GM12864 (cell line): Measurements from ENCODE around the gene LAMC1.

Experiments used
- DNase-seq: peaks from one replicate; pipeline ENCODE4 v3.0.0-alpha.2; 2011; ENCODE audit warnings: low read depth
- H3K4me3 ChIP-seq: 2 replicates; pipeline ENCODE4 v1.5.1; 2011; ENCODE audit warnings: mild to moderate bottlenecking, low read depth, low read length, control low read depth
- TF ChIP-seq, protein P1 (sequence below): IDR thresholded peaks from 2 replicates; pipeline ENCODE4 v1.5.1; 2011; ENCODE audit warnings: low read depth, mild to moderate bottlenecking, moderate library complexity, low read length, control low read depth, inconsistent platforms; ENCODE audit errors: missing control alignments

LAMC1 gene

DNA sequence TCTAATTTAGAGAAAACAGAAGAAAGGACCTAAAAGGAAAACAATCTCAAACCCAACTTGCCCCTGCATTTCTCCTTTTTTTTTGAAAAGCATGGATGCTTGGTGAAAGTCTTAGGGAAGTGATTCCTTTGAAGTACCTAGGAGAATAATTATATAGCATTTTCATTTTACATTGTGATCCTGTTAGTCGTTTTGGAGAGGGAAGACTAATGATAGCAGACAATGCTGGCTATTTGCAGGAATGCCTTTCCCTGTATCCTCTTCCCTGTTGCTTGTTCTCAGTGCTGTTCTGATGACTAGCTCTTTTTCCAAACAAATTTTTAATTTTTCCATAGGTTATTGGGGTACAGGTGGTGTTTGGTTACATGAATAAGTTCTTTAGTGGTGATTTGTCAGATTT, 53.9 kb downstream of the LAMC1 start:
- TF ChIP-seq, protein P1, sequence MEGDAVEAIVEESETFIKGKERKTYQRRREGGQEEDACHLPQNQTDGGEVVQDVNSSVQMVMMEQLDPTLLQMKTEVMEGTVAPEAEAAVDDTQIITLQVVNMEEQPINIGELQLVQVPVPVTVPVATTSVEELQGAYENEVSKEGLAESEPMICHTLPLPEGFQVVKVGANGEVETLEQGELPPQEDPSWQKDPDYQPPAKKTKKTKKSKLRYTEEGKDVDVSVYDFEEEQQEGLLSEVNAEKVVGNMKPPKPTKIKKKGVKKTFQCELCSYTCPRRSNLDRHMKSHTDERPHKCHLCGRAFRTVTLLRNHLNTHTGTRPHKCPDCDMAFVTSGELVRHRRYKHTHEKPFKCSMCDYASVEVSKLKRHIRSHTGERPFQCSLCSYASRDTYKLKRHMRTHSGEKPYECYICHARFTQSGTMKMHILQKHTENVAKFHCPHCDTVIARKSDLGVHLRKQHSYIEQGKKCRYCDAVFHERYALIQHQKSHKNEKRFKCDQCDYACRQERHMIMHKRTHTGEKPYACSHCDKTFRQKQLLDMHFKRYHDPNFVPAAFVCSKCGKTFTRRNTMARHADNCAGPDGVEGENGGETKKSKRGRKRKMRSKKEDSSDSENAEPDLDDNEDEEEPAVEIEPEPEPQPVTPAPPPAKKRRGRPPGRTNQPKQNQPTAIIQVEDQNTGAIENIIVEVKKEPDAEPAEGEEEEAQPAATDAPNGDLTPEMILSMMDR, result no peak
- no peak for DNase-seq
- H3K4me3 ChIP-seq, result no peak overlapping the region

DNA sequence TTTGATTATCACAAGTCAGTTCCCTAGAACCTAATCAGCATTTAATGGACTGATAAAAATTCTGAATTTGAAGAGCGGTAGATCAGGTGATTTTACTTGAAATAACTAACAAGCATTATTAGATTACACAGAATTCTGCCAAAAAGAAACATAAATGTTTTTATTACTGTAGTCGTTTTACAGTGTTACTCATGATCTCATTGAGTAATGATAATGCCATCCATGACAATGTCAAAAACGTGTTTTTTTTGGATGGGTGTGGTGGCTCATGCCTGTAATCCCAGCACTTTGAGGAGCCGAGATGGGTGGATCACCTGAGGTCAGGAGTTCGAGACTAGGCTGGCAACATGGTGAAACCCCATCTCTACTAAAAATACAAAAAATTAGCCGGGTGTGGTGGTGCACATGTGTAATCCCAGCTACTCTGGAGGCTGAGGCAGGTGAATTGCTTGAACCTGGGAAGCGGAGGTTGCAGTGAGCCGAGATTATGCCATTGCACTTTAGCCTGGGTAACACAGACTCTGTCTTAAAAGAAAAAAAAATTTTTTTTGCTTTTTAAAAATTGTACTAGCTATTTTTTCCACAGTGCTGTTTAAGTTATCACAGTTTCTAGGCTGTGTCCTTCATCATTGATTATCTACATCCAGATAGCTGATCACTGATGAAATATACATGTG, 56.6 kb downstream of the LAMC1 start:
- no peak overlapping the region for H3K4me3 ChIP-seq
- TF ChIP-seq, protein P1, result no peak
- DNase-seq, result no peak

DNA sequence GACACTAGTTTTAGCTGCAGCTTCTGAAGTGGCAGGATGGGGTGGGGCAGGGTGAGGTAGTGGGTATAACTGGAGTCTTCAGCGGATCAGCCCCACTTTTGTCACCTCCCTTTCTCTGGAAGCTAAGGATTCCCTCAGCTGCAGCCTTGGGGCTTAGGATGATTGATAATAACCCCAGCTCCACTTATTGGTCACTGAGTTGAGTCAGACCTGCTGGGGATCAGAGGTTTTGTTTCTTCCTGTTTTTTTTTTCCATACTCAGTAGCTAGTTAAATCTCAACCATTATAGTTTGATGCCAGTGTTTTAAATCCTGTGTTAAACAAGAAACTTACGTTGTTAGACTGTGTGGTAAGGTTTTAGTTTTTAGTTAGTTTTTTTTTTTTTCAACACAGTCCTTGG, 57.2 kb downstream of the LAMC1 start:
- no peak for DNase-seq
- no peak overlapping the region for H3K4me3 ChIP-seq
- TF ChIP-seq, protein P1, result no peak

DNA sequence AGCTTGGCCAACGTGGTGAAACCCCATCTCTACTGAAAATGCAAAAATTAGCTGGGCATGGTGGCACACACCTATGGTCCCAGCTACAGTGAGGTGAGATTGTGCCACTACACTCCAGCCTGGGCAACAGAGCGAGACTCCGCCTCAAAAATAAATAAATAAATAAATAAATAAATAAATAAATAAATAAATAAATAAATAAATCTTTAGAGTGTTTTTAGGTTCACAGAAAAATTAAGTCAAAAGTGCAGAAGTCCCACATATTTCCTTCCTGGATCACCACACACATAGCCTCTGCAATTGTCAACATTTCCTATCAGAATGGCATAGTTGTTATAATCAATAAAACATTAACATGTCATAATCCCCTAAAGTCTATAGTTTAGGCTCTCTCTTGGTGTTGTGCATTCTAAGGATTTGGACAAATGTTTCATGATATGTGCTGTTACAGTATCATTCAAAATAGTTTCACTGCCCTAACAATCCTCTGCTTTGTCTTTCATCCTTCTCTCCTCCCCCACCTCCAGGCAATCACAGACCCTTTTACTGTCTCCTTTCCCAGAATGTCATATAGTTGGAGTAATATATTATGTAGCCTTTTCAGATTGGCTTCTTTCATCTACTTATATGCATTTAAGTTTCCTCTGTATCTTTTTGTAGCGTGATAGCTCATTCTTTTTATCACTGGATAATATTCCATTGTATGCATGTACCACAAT, 58.3 kb downstream of the LAMC1 start:
- DNase-seq, result no peak
- no peak overlapping the region for H3K4me3 ChIP-seq
- TF ChIP-seq, protein P1, result no peak

DNA sequence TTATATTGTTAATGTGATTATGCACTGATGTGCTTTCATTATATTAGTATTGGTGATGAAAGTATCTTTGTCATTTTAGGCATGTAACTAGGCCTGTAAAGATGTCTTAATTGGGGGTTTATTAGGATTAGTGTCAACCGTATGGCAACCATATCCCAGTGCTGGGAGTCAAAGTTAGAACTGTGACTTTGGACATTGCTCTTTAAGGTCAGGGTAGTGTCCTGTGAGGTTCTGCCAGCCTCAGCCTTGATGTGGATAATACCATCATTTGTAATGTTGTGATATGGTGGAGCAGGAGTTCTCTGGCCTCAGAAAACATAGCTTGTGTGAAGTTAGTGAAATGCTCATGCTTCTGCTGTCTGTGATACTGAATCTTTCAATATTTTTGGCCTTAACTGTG, 59.4 kb downstream of the LAMC1 start:
- no peak for DNase-seq
- TF ChIP-seq, protein P1, result no peak
- no peak overlapping the region for H3K4me3 ChIP-seq

DNA sequence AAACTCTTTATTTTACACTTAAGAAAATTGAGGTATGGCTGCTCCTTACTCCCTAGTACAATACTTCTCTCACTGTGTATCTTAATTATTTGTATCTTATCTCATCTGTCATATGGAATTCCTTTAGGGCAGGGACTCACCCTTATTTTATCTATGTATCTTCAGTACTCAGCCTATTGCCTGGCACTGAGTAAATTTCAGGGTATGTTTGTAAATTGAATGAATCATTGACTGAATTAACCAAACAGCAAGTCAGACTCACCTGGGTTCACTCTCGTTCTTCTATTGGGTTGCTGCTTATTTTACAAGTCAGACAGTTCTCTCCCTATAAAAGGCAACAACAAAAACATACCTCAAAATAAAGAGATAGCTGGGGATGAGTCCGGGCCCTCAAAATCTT, 63.8 kb downstream of the LAMC1 start:
- TF ChIP-seq, protein P1, result no peak
- no peak for DNase-seq
- no peak overlapping the region for H3K4me3 ChIP-seq
